ENCODE measurements around the gene MICALL2. TPM values are rescaled to one million over a fixed set of nuclear protein-coding genes. Genes with fewer than 3 reads are reported as not detected.

MICALL2 gene
- total and polyA plus RNA-seq, 2 donors, result 8.4 to 40.0 TPM

GRCh38 chr7:1395211-1396070 is 63.8 kb downstream of the MICALL2 start:
- no peaks in the 10 kb centered on the region for H3K4me1 ChIP-seq (ENCODE audit: insufficient read depth)
- no peak overlapping the region for H3K4me3 ChIP-seq (ENCODE audit: low read depth, low read length)
- H3K27ac ChIP-seq (ENCODE audit: low read depth), result no peak overlapping the region
- 40% methylated on average over 33 of the region's 33 CpGs for WGBS
- DNase-seq (ENCODE audit: extremely low spot score), result no peak
- no peaks in the 10 kb centered on the region for H3K36me3 ChIP-seq (ENCODE audit: insufficient read depth)

DNA sequence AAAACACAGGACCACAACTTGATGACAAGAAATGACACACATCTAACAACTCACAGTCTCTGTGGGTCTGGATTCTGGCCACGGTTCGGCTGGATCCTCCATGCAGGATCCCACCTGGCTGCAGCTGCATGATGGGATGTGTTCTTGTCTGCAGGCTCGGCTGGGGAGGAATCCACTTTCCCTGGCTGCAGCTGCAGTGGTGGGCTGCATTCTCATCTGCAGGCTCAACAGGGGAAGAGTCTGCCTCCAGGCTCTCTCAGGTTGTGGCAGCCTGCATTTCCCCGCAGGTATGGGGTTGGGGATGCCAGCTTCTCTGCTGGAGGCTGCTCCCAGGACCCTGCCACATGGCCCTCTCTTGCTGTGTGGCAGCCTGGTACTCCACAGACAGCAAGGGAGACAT is 64.9 kb downstream of the MICALL2 start:
- Histone ChIP-seq H3K27ac (ENCODE audit: low read depth) (no peak overlapping the region), H3K4me3 (ENCODE audit: low read depth, low read length) (no peak overlapping the region), H3K4me1 (ENCODE audit: insufficient read depth) (no peaks in the 10 kb centered on the region), H3K36me3 (ENCODE audit: insufficient read depth) (no peaks in the 10 kb centered on the region)
- no peak for DNase-seq (ENCODE audit: extremely low spot score)
- WGBS, result 79% methylated on average over 4 of the region's 4 CpGs

GRCh38 chr7:1393421-1393820 is 65.8 kb downstream of the MICALL2 start:
- Histone ChIP-seq H3K36me3 (ENCODE audit: insufficient read depth) (no peaks in the 10 kb centered on the region), H3K27ac (ENCODE audit: low read depth) (no peak overlapping the region), H3K4me1 (ENCODE audit: insufficient read depth) (no peaks in the 10 kb centered on the region), H3K4me3 (ENCODE audit: low read depth, low read length) (no peak overlapping the region)
- 80% methylated on average over 7 of the region's 7 CpGs for WGBS
- DNase-seq (ENCODE audit: extremely low spot score), result no peak

- H3K4me1 ChIP-seq (ENCODE audit: insufficient read depth), result no peaks in the 10 kb centered on the region
- H3K27ac ChIP-seq (ENCODE audit: low read depth), result no peak overlapping the region
- no peak overlapping the region for H3K4me3 ChIP-seq (ENCODE audit: low read depth, low read length)
- 93% methylated on average over 4 of the region's 4 CpGs for WGBS
- H3K36me3 ChIP-seq (ENCODE audit: insufficient read depth), result no peaks in the 10 kb centered on the region
- DNase-seq (ENCODE audit: extremely low spot score), result no peak
These were observed 66.7 kb downstream of the MICALL2 start for GRCh38 chr7:1392556-1392955.

DNA sequence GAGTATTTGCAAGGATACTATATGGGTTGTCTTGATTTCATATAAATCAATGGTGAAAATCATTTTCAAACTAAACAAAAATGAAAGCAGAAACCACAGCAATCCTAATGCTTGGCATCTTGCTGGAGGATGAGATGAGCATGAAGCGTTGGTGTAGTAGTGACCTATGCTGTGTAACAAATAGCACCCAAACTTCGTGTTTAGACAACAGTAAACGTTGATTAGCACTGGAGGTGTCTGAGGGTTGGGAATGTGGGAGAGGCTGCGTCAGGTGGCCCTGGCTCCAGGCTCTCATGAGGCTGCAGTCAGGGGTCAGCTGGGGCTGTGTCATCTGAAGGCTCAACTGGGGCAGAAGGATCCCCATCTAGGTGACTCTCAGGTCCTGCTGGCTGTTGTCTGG is 67.8 kb downstream of the MICALL2 start:
- Histone ChIP-seq H3K27ac (ENCODE audit: low read depth) (no peak overlapping the region), H3K36me3 (ENCODE audit: insufficient read depth) (no peaks in the 10 kb centered on the region), H3K4me1 (ENCODE audit: insufficient read depth) (no peaks in the 10 kb centered on the region), H3K4me3 (ENCODE audit: low read depth, low read length) (no peak overlapping the region)
- DNase-seq (ENCODE audit: extremely low spot score), result no peak
- 83% methylated on average over 4 of the region's 4 CpGs for WGBS

- no peaks in the 10 kb centered on the region for H3K4me1 ChIP-seq (ENCODE audit: insufficient read depth)
- H3K36me3 ChIP-seq (ENCODE audit: insufficient read depth), result no peaks in the 10 kb centered on the region
- 61% methylated on average over 29 of the region's 29 CpGs for WGBS
- H3K4me3 ChIP-seq (ENCODE audit: low read depth, low read length), result no peak overlapping the region
- H3K27ac ChIP-seq (ENCODE audit: low read depth), result no peak overlapping the region
- DNase-seq (ENCODE audit: extremely low spot score), result no peak
These were observed 70.5 kb downstream of the MICALL2 start for GRCh38 chr7:1388703-1389335.

GRCh38 chr7:1388021-1388702 is 71.1 kb downstream of the MICALL2 start:
- H3K36me3 ChIP-seq (ENCODE audit: insufficient read depth), result no peaks in the 10 kb centered on the region

DNA sequence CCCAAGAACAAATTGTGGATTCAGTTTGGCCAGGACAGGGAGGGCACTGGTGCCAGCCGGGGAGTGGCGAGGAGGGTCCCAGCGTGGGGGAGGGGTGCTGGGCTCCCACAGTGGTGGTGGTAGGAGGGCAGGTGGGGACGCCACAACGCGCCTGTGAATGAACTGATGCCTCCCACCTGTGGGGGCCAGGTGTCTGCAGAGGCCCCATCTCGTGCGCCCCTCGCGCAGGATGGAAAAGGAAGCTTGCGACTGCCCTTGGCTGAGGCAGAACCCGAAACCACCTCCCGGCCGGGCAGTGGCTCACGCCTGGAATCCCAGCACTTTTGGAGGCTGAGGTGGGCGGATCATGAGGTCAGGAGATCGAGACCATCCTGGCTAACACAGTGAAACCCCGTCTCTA is 72.0 kb downstream of the MICALL2 start:
- H3K36me3 ChIP-seq (ENCODE audit: insufficient read depth), result no peaks in the 10 kb centered on the region
- H3K27ac ChIP-seq (ENCODE audit: low read depth), result no peak overlapping the region
- 80% methylated on average over 17 of the region's 18 CpGs for WGBS
- no peak for DNase-seq (ENCODE audit: extremely low spot score)
- no peaks in the 10 kb centered on the region for H3K4me1 ChIP-seq (ENCODE audit: insufficient read depth)
- no peak overlapping the region for H3K4me3 ChIP-seq (ENCODE audit: low read depth, low read length)

More at GRCh38 chr7:1388021-1388702, 71.1 kb downstream of the MICALL2 start:
- Histone ChIP-seq H3K4me3 (ENCODE audit: low read depth, low read length) (no peak overlapping the region), H3K27ac (ENCODE audit: low read depth) (no peak overlapping the region), H3K4me1 (ENCODE audit: insufficient read depth) (no peaks in the 10 kb centered on the region)
- no peak for DNase-seq (ENCODE audit: extremely low spot score)
- 80% methylated on average over 19 of the region's 19 CpGs for WGBS

GRCh38 chr7:1386623-1387220 is 72.5 kb downstream of the MICALL2 start:
- Histone ChIP-seq H3K36me3 (ENCODE audit: insufficient read depth) (no peaks in the 10 kb centered on the region), H3K27ac (ENCODE audit: low read depth) (no peak overlapping the region), H3K4me1 (ENCODE audit: insufficient read depth) (no peaks in the 10 kb centered on the region), H3K4me3 (ENCODE audit: low read depth, low read length) (no peak overlapping the region)
- WGBS, result 49% methylated on average over 25 of the region's 25 CpGs
- no peak for DNase-seq (ENCODE audit: extremely low spot score)

GRCh38 chr7:1385809-1386622 is 73.3 kb downstream of the MICALL2 start:
- WGBS, result 53% methylated on average over 38 of the region's 38 CpGs
- Histone ChIP-seq H3K27ac (ENCODE audit: low read depth) (no peak overlapping the region), H3K36me3 (ENCODE audit: insufficient read depth) (no peaks in the 10 kb centered on the region), H3K4me3 (ENCODE audit: low read depth, low read length) (no peak overlapping the region), H3K4me1 (ENCODE audit: insufficient read depth) (no peaks in the 10 kb centered on the region)
- DNase-seq (ENCODE audit: extremely low spot score), result no peak

DNA sequence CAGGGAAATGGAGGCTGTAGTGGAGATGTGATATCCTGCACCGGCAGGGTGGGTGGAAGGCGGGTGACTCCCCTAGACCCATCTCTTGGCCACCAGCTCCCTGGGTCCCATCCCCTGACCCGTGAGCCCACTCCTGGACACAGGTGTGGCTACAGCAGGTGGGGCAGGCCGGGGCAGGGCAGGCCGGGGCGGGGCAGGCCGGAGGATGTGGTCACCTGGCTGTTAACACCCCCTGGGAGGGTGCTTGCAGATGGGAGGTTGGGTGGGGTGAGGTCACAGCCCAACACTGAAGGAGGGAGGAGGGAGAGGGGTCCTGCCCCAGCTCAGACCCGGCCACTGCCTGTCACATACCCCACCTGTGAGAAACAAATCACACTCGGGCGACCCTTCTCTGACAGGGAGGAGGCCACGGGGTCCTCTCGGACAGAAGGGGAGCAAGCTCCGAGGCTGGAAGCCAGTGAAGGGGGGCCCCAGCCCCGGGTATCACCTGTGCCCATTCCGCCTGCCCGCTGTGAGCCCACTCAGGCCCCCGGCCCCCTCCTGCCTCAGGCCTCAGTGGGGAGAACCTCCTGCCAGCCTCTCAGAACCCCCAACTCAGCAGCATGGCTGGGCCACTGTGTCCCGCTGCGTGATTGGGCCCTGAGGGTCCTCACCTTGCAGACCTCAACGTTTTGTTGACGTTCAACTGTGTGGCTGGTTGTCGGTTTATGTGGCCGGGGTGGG is 74.0 kb downstream of the MICALL2 start:
- 54% methylated on average over 23 of the region's 23 CpGs for WGBS
- no peak overlapping the region for H3K27ac ChIP-seq (ENCODE audit: low read depth)
- no peak overlapping the region for H3K4me3 ChIP-seq (ENCODE audit: low read depth, low read length)
- no peaks in the 10 kb centered on the region for H3K4me1 ChIP-seq (ENCODE audit: insufficient read depth)
- H3K36me3 ChIP-seq (ENCODE audit: insufficient read depth), result no peaks in the 10 kb centered on the region
- no peak for DNase-seq (ENCODE audit: extremely low spot score)
